Measurements from ENCODE around the gene DNAJC16. TPM values are rescaled to one million over a fixed set of nuclear protein-coding genes. Genes with fewer than 3 reads are reported as not detected.
A peak's percentile ranks its signal among the peaks of the same experiment; 100 is the strongest.
"Not testable (repeated sequence)": the region's sequence is repeated elsewhere in the genome, so short reads cannot be mapped to it uniquely, and the experiment has no call there.

DNAJC16 gene
- total RNA-seq, 2 donors from 2014 or later: 11.9 to 12.5 TPM

GRCh38 chr1:15483971-15484370 is 42.7 kb upstream of the DNAJC16 start:
- Histone ChIP-seq H3K27me3 (no peaks in the 10 kb centered on the region), H3K27ac (peak overlapping the region in 2 of 4 donors; percentile 2 to 45), H3K36me3 (replicated peaks in 1 of 2; ENCODE audit: insufficient read depth in 1 of 2, low read depth in 2 of 2) (no peaks in the 10 kb centered on the region), H3K4me3 (no peak overlapping the region), H3K9me3 (no peaks in the 10 kb centered on the region), H3K4me1 (peaks cover 30% of the 10 kb centered on the region)
- 69 to 73% methylated on average over 2 of the region's 2 CpGs for WGBS, 2 donors
- no peak for TF ChIP-seq POLR2A (IDR thresholded peaks at IDR 0.05)
- TF ChIP-seq, protein P1, sequence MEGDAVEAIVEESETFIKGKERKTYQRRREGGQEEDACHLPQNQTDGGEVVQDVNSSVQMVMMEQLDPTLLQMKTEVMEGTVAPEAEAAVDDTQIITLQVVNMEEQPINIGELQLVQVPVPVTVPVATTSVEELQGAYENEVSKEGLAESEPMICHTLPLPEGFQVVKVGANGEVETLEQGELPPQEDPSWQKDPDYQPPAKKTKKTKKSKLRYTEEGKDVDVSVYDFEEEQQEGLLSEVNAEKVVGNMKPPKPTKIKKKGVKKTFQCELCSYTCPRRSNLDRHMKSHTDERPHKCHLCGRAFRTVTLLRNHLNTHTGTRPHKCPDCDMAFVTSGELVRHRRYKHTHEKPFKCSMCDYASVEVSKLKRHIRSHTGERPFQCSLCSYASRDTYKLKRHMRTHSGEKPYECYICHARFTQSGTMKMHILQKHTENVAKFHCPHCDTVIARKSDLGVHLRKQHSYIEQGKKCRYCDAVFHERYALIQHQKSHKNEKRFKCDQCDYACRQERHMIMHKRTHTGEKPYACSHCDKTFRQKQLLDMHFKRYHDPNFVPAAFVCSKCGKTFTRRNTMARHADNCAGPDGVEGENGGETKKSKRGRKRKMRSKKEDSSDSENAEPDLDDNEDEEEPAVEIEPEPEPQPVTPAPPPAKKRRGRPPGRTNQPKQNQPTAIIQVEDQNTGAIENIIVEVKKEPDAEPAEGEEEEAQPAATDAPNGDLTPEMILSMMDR (IDR thresholded peaks at IDR 0.05): no peak
- intact Hi-C loops (cut with DNase I): no loop called here
- ATAC-seq (no peak), DNase-seq (no peak)

DNA sequence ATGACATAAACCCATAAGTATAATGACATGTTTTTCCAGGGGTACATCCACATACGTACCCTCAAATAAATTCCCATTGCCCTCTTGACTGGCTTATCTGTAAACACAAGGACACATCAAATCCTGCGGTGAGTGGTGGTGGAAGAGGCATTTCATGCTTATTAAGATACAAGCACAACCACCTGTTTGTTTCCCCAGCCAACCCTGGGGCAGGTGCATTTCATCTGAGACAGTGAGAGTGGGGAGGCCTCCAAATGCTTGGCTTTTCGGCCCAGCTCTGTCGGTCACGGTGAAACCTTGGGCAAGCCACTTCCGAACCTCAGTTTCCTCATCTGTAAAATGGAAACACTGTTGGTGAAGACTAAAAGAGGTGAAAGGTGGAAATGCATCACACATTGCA is 42.2 kb upstream of the DNAJC16 start:
- peaks cover 30% of the 10 kb centered on the region for H3K4me1 ChIP-seq
- H3K4me3 ChIP-seq; ATAC-seq; intact Hi-C loops (cut with DNase I); DNase-seq; H3K36me3 ChIP-seq (replicated peaks in 1 of 2; ENCODE audit: insufficient read depth in 1 of 2, low read depth in 2 of 2); H3K27me3 ChIP-seq; H3K9me3 ChIP-seq: not testable (repeated sequence)
- 41 to 50% methylated on average over 6 of the region's 6 CpGs for WGBS, 2 donors
- peak overlapping the region in 2 of 4 donors; percentile 23 to 45 for H3K27ac ChIP-seq

DNA sequence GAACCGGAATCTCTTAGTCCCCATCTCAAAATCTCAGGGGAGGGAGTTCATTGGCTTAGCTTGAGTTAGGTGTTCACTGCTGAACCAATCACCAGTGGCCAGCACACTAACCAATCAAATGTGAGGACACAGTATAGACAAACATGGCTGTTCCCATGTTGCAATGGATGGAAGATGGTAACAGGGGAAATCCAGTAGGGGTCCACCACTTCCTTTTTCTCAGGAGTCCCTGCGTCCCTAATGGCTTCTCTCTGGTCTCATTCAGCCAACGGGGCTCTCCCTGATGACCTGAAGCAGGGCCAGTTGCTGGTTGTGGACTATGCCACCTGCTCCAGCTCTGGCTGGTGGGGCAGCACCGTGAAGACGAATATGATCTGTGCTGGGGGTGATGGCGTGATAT is 41.0 kb upstream of the DNAJC16 start:
- TF ChIP-seq, protein P1 (IDR thresholded peaks at IDR 0.05): no peak
- TF ChIP-seq POLR2A (IDR thresholded peaks at IDR 0.05): no peak
- H3K27ac ChIP-seq: peak overlapping the region in 1 of 4 donors; percentile 38
- H3K27me3 ChIP-seq: no peaks in the 10 kb centered on the region
- H3K36me3 ChIP-seq (replicated peaks in 1 of 2; ENCODE audit: insufficient read depth in 1 of 2, low read depth in 2 of 2): no peaks in the 10 kb centered on the region
- WGBS, 2 donors: 58 to 77% methylated on average over 6 of the region's 6 CpGs
- ATAC-seq (no peak), DNase-seq (no peak)
- peaks cover 23% of the 10 kb centered on the region for H3K4me1 ChIP-seq
- no peak overlapping the region for H3K4me3 ChIP-seq
- no peaks in the 10 kb centered on the region for H3K9me3 ChIP-seq
- intact Hi-C loops (cut with DNase I): no loop called here

- 77 to 78% methylated on average over 10 to 17 of the region's 17 CpGs for WGBS, 2 donors
- intact Hi-C loops (cut with DNase I); H3K9me3 ChIP-seq; H3K36me3 ChIP-seq (replicated peaks in 1 of 2; ENCODE audit: insufficient read depth in 1 of 2, low read depth in 2 of 2); ATAC-seq; H3K27me3 ChIP-seq; DNase-seq; H3K4me3 ChIP-seq: not testable (repeated sequence)
- H3K4me1 ChIP-seq: peaks cover 23% of the 10 kb centered on the region
- peak overlapping the region in 2 of 4 donors; percentile 47 to 71 for H3K27ac ChIP-seq
These were observed 39.6 kb upstream of the DNAJC16 start for GRCh38 chr1:15486844-15487610.

DNA sequence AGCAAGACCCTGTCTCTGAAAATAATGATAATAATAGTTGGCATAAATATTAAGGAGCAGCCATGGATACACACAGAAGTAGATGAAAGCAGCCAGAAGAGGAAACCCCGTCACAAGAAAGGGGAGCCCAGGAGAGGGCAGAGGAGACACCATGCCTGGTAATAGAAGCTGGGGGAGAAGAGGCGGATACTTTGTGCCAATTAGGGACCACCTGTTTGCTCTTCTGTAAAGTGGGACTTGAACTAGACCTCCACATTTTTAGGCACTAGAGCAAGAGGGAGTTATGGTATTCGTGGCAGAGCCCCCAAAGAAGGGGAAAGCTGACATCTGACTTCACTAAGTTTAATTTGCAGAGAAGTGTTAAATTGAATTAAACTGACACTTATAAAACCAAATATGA is 38.3 kb upstream of the DNAJC16 start:
- intact Hi-C loops (cut with DNase I): no loop called here
- WGBS, 2 donors: 83 to 91% methylated on average over 3 of the region's 3 CpGs

More for the DNA sequence above, 38.3 kb upstream of the DNAJC16 start:
- Histone ChIP-seq H3K36me3 (replicated peaks in 1 of 2; ENCODE audit: insufficient read depth in 1 of 2, low read depth in 2 of 2) (no peaks in the 10 kb centered on the region), H3K4me1 (peaks cover 20% of the 10 kb centered on the region), H3K27ac (peak overlapping the region in 3 of 4 donors; percentile 59 to 71 (median 69)), H3K4me3 (no peak overlapping the region), H3K27me3 (no peaks in the 10 kb centered on the region), H3K9me3 (no peaks in the 10 kb centered on the region)
- no peak for DNase-seq
- TF ChIP-seq POLR2A (IDR thresholded peaks at IDR 0.05): no peak
- TF ChIP-seq, protein P1 (IDR thresholded peaks at IDR 0.05): no peak
- ATAC-seq: no peak
